Activated T-helper 9 cell treated with anti-CD3 and anti-CD28 coated beads, Interleukin-2, amount 50 U/mL, for 16 hours (primary cell): ENCODE data around the gene FGF8.

Source experiments
- DNase-seq: peaks from one replicate; pipeline ENCODE4 v3.0.0-alpha.2; 2020; ENCODE audit warnings: low read depth

The FGF8 gene

DNA sequence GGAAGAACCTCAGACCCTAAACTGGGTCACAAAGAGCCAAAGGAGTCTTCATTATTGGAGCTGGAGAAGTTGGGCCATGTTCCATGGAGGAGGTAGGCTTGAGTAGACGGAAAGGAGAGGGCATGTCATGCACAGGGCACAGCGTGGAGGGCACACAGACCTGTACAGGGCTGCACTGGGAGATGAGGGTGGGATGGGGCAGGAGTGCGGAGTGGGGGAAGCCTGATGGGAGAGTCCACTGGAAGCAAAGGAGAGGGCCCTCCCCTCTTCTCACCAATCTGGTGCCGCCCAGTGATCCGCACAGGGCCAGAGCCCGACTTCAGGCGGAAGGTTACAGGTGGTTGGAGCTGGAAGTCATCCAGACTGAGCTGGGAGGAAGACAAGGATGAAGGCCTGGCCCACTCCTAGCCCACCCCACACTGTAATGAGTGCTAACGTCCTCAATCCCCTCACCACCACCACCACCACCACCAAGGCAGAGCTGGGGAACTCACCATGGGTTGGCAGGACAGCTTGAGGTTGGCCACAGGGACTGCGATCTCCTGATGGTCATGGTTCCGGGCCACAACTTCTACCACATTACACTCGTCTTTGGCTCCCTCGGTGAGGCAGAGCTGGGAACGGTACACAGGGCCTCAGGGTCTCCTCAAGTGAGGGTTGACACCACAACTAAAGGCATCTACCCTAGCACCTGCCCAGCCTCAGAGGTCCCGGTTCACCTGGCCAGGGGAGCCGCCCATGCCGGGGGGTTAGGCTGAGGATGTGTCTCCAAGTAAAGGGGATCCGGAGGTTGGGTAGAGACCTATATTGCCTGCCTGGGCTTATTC is 6.3 kb upstream of the FGF8 start:
- DNase-seq = no peak

DNA sequence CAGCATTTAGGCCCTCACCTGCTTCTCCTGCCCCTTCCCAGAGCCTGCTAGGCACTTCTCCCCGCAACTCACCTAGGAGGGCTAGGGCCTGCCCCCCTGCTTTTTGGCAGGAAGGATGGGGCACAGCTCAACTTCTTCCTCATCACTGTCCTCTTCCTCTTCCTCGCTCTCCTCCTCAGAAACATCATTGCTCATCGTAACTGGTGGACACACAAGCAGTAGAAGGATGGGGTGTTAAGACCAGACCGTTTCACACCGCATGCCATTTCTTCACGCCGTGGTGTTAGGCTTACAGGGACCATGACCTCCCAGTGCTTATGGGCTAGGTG is 5.7 kb upstream of the FGF8 start:
- DNase-seq = no peak

DNA sequence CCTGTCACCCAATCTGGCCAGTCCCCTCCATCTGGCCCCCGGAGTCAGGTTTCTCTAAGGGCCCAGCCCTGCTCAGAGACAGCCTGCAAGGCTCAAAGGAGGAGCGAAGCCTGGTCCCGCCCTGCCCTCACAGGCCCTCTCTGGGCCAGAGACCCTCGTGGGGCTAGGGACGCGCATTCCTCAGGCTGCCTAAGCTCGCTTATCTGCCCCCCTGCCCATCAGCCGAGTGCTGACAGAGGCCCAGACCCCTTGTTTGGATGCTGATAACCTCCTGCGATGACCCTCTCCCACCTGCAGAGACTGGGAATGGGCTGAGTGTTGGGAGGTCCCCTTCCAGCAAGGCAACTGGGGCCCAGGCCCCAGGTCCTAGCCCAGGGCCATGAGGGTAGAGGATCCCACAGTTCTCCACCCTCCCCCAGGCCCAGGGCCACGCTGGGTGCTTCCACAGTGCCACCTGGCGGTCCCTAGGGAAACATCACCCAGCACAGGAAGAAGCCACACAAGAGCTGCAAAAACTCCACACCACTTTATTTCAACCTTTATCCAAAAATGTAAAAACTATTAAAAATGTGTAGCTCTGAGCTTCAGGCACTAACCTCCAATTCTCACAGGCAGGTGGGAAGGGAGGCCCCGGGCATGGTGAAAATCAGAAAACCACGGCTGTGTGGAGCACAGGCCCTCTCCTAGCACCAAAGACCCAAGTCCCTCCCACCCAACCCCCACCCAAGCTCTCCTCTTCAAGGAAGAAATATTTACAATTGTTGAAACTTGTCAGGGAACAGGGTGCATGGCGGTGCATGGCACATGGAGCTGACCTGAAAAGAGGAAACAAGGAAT is 5.1 kb upstream of the FGF8 start:
- peak; percentile 56 for DNase-seq

DNA sequence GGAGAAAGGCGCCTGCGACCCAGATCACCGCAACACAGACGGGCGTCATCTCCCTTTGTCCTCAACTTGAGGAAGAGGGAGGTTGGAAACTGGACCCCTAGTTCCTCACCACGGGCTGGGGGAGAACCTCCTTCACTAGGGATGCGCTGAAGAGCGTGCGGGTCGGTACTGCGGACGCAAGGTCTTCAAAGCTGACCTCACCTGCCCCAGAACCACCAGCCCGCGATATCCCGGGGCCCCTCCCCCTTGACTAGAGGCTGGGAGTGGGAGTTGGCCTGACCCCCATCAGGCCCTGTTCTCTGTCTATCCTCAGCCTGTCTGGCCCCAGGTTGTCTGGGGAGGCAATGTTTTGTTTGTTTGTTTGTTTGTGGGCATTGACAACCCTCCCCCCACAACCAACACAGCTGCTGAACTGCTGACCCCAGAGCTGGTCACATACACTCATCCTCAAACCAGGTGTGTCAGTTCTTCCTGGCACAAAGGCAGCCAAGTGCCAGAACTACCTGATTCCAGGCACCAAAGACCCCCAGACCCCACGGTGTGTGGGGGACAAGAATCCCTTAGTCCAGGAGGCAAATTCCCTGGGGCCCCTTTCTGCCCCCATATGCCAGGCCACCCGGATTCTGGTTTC is 4.4 kb upstream of the FGF8 start:
- no peak for DNase-seq

DNA sequence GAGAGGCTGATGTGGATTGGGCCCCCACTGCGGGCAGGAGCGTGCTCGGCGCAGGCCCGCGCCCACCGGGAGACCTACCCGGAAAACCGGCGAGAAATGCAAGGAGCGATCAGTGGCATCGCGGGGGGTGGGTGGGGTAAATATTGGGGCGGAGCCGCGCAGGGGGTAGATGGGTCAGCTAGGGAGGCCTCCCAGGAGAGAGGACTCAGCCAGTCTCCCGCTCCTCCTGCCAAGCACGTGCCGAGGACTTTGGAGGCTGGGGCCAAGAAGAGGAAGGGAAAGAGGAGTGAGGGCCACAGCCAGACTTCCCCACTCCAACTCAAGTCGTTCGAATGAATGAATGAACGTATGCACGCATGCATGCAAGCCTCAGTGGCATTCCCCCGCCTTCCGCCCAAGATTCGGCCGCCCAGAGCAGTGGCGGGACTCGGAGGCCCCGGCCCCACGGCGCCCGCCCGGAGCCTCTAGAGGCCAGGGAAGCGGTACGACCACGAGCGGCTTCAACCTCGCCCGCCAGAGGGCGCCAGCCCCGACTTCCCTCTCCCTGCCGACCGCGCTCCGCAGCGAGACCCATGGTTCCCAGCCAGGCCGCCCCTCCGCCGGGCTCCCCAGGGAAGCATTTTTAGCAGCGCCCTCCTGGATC is 3.8 kb upstream of the FGF8 start:
- DNase-seq = peak; percentile 77

DNA sequence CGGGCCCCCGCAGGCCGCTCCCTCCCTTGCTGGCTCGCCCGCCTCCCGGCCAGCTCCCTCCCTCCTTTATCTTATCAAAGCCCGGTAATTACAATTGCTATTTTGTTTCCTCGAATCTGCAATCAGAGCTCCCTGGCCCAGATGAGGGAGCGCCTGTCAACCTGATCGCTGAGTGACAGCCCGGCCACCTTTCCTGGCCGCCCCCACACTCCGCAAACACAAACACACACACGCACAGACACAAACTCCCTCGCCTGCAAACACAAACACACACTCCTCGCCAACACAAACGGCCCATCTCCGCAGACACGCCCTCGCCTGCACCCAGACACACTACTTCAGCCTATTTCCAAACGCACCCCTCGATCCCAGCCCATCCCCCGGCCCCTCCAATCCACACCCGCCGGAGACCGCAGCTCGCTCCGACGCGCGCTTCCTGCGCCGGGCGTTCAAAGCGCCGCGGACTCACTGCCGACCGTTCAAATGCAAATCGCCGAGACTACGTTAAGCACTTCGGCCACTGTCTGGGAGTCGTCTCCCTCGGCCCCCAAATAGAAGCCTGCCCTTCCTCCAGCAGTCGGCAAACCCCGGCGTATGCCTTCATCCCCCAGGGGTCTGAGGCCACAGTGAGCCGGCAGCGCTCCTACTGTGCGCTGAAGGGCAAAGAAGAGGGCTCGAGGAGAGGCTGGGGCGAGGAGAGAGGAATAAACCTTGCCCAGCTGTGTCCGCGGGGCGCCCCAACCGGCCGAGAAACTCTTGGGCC is 3.0 kb upstream of the FGF8 start:
- DNase-seq = no peak

DNA sequence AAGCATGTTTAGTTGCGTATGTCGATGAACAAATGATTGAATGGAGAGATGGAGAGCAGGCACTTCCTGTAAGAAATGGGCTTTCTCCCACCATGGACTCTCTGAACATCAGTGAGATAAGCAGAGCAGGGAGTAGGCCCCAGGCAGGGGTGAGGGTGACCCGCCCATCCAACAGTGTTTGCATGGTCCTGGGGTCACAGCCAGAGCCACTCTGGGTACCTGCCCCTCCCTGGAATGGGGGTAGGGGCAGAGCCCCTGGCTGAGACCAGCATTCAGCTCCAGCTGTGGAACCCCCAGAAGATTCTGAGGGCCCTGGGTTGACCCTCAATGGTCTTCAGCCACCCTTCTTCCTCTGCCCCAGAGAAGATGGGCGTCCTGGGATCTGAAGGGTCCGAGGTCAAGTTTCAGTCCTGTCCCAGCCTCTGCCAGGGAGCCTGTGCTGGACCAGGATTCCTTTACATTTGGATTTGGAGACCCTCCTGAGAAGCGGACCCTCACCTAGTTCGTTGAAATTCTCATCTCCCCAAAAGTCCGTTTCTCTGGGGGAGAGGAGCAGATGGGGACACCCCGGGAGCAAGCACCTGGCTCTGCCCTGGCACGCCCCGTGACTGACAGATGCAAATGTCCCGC is 2.4 kb upstream of the FGF8 start:
- DNase-seq = no peak

DNA sequence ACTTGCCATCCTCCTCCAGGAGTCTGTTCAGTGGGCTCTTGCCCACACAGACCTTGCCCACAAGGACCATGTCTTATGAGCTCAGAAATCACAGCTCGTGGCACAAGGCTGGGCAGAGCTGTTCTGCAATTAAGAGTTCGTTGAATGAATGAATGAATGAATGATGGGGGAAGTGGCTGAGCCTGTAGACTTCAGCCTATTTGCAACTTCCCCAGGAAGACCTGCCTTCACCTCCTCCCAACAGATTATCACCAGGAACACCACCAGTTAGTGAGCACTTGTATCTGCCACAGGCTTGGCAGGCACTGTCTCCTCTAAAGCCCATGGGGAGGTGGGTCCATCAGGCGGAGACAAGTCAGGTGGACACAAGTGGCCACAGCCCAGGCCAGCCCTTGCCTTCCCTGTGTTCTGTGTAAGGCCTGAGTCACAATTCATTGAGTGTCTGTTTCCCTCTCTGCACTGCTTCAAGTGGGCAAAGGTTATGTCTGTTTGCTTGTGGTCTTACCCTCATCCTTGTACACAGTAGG is 1.8 kb upstream of the FGF8 start:
- DNase-seq = no peak

DNA sequence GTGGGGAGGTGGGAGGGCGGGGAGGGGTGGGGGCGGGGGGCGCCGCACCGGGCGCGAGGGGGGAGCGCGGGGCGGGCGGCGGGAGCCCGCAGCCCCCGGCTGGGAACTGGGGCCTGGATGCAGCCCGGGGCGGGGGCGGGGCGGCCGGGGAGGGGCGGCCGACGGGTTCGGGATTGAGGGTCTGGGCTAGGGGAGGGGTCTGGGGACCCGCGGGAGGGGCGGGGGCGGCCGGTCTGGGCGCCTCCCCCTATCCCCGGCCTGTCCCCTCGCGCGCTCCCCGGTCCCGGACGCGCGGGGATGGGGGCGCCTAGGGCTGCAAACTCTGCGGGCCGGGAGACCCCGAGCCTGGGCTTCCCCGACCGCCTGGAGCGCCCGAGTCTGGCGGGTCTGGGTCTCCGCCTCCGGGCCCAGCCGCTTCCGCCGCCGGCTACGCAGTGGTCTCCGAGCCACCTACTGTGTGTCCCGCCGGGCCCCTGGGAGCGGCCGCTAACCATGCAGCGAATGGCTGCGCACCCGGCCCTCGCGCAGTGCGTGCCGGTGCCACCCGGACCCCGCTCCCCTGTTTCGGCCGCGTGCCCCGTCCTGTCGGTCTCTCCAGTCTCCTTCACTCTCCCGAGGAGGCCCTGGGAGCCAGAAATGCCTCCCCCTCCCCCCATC is 375 bp upstream of the FGF8 start:
- DNase-seq = no peak

DNA sequence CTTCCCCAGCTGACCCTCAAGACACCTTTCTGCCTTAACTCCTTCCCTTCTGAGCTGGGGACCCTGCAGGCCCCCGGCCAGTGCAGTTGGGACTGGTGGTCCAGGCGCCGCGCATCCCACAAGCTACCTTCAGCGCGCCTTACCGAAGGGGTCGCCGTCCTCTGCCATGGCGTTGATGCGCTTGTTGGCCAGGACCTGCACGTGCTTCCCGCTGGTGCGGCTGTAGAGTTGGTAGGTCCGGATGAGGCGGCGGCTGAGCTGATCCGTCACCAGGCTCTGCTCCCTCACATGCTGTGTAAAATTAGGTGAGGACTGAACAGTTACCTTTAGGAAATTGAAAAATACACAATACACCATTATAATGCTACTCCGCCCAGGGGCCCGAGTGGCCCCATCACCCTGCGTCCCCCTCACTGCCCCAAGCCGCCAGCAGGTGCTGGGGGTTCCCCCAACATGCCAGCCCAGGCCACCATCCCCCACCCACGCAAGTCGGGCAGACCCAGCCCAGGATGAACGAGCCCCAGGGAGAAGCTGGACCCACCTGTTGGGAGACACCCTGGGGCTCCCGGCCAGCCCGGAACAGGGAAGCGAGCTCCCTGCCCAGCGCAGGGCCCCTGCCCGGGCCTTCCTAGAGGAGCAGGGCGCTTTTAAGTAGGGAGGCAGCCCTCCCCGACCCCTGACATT is 1.2 kb downstream of the FGF8 start:
- DNase-seq = no peak

DNA sequence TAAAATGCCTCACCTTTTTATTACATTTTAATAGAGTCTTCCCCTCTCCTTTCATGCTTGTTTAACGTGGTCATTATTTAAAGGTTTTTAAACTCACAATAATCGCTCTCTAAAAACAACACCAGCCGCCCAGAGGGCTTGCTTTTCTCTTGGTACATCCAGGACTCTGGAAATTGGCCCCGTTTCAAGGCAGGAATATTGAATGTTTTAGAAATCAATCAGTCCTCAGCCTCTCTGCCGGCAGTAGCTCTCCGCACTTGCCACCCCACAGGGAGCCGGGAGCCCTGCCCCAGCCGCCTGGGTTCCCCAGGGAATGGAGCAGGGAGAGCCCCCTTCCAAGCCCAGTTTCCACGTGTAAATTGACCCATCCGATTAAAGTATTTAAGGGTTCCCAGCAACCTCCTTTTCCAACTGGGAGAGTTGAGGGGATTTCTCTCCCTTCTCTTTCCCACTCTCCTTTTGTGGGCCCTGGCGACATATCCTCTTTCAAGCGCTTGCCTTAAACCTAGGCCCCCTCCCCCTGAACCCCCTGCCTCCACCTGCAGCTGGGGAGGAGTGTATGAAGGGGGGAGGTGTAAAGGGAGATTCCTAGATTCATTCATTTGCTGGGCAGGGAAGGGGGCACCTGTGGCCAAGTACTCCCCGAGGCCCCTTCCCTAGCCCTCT is 1.9 kb downstream of the FGF8 start:
- DNase-seq = no peak

DNA sequence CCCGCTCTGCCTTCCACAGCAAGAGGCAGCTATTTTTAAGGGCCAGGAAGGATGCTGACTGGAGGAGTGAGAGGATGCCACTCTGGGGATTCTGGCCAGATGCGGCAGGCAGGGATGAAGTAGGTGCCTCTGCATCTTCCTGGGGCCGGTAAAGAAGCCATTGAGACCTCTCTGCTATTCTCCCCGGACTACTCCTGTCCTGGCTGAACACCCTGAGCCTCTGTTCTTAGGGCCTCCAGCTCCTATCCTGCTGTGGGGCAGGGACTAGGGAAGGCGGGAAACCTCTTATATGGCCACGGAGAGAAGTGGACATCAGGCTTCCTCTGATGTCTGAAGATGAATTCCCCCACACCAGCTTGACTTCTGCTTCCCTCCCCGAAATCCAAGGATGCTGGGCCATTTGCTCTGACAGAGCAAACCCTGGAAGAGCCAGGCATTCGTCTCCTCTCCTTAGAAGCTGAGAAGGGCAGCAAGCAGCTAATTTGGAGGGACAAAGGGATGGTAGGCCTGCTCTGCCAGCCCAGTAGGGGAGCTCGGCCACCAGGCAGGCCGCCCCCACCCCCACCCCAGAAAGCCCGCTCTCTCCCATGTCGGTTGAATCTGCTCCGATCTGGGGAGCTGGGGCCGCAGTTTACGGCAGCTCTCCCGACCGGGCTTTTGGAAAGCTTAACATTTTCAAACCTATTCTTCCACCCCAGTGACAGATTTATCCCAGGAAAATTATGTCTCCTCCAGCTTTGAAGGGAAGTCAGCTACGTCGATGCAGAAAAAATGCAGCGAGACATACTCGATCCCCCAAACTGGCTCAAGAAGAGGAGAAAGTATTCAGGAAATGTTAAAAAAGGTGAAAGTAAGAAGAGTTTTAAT is 2.8 kb downstream of the FGF8 start:
- no peak for DNase-seq

DNA sequence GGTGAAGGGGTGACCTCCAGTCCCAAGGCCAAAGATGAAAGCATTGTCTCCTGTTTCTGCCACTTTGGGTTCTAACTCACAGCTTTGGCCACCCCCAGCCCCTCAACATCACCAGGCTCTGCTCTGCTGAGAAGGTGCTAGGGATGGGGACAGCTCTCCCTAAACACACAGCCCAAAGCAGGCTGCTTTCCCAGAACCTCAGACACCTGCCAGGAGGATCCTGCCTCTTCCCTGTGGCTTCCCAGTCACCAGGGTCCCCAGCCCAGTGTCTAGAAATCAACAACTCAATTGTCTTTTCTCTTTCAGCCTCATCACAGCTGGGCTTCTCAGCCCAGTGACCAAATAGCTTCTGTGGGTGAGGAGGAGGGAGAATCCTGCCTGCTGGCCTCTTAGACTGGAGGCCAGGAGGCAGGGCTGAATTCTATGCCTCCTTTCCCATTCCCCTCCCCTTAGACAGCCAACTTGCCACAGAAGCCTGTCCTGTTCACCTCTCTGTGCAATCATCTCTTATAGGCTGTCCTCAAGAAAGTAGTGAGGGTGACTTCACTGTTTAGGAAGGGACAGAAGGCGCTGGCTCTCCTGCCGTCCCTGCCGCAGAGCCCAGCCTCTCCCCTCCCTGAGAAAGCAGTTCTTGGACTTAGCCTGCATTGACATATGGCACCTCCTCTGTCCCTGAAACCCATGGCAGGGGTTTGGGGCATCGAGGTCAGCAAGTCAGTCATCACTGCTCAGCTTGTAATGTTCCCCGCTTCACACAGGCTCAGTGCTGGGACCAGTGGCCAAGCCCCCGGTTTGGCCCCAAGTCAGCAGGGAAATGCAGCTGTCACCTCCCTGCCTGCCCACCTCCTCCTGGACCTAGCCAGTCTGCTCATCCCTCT is 3.7 kb downstream of the FGF8 start:
- no peak for DNase-seq

DNA sequence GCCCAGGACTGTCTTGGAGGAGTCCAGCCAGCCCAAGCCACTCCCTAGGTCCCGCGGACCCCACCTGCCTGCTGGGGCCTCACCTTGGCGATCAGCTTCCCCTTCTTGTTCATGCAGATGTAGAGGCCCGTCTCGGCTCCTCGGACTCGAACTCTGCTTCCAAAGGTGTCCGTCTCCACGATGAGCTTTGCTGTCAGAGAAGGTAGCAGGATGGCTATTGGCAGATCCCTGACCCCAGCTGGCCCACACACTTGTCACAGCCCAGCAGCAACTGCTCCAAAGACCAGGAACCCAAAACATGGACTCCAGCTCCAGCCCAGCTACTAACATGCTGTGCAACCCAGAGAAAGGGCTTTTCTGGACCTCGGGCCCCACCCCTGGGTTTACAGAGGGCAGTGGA is 4.5 kb downstream of the FGF8 start:
- no peak for DNase-seq

DNA sequence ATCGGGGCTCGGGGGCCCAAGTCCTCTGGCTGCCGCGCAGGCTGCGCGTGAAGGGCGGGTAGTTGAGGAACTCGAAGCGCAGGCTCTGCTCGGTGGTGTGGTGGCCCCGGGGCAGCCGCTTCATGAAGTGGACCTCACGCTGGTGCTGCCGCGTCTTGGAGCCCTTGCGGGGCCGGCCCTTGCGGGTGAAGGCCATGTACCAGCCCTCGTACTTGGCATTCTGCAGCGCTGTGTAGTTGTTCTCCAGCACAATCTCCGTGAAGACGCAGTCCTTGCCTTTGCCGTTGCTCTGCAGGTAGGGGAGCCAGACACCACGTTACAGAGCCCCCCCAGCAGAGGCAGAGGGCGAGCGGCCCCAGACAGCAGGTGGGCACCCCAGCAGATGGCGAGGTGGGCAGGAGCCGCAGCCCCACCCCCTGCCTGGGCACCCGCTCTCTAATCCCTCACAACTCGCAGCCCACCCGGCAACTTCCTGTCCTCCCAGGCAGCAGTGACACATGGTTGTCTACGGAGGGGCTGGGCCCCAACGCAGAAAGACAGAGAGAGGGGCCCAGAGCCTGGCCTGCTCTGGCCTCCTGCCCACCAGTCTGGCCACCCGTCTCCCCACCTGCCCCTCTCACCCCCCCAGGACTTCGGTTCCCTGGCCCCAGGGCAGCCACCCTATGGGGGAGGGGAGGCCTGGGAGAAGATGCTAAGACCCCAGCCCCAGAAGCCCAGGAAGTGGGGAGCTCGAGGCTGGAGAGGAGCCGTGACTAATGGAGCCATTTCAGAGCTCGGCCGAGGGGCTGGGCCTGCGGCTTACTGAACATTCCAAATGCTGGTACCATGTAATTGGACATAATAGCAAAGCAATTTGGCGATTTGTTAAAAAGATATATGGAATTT is 5.3 kb downstream of the FGF8 start:
- no peak for DNase-seq

DNA sequence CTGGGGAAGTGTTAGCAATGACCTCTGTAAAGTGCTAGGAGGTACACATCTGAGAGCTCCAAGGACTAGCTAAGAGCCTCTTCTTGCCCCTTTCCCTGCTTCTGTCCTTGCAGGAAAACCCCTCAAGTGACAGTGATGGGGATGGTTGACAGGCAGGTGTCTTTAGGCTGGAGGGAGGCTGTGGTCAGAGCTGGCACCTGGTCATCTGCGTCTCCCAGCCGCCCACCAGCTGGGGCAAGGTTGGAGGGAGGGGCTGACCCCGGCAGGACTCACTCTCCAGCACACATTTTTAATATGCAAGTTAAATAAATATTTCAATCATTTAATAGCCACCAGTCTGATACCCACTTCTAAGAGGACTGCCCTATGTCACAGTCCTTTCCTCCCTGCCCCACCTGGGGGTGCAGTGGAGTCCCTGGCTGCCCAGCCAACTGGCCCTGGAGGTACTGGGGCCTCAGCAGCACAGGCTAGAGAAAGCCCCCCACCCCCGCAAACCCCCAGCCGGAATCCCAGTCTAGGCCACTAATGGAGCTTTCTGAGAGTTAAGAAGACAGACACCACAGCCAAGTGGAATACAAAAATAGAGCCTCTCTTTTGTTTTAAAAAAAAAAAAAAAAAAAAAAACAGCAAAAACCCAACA is 6.3 kb downstream of the FGF8 start:
- DNase-seq = no peak
